Measurements from ENCODE around the gene PTK7.

The PTK7 gene

DNA sequence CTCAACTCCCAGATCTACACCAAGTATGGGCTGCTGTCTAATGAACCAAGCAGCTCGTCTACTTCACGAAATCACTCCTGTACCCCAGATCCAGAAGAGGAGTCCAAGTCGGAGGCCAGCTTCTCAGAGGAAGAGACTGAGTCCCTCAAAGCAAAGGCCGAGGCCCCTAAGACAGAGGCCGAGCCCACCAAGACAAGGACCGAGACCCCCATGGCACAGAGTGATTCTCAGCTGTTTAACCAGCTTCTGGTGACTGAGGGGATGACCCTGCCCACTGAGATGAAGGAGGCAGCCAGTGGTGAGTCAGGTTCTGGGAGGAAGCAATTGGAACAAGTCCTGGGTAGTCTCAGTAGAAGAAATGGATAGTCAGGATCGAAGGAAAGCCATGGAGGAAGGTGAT is 111.7 kb downstream of the PTK7 start:
- Histone ChIP-seq H3K27ac (ENCODE audit: insufficient read depth in 1 of 2, low read depth in 1 of 2, low read length in 2 of 2, poor library complexity in 1 of 2, severe bottlenecking in 2 of 2) (no peak overlapping the region), H3K4me1 (ENCODE audit: control extremely low read depth in 1 of 4, control insufficient read depth in 4 of 4, insufficient read depth in 4 of 4, low read length in 3 of 4) (peaks cover 0 to 7% (median 6%) of the 10 kb centered on the region in 4 experiments), H3K27me3 (replicated peaks in 2 of 5; ENCODE audit: control insufficient read depth in 4 of 5, insufficient read depth in 5 of 5, low read length in 4 of 5) (no peaks in the 10 kb centered on the region), H3K4me3 (ENCODE audit: control insufficient read depth in 1 of 7, extremely low read depth in 1 of 7, insufficient read depth in 4 of 7, low read depth in 2 of 7, low read length in 6 of 7) (no peak overlapping the region), H3K9me3 (ENCODE audit: control extremely low read depth in 1 of 5, control insufficient read depth in 4 of 5, insufficient read depth in 2 of 5, low read depth in 1 of 5, low read length in 4 of 5) (no peaks in the 10 kb centered on the region), H3K36me3 (ENCODE audit: control insufficient read depth in 4 of 4, insufficient read depth in 4 of 4, low read length in 3 of 4) (peaks cover 10 to 55% (median 41%) of the 10 kb centered on the region in 4 experiments)
- DNase-seq, result no peak
- ChIA-PET POLR2A (interaction anchor here (1.2 kb wide), 1 partner anchor 41 kb away, joined by 4 read pairs; the partner anchor contains the start of gene DNPH1), CTCF (no interaction called here)
- WGBS (ENCODE audit: insufficient coverage), result 94% methylated on average over 5 of the region's 7 CpGs

DNA sequence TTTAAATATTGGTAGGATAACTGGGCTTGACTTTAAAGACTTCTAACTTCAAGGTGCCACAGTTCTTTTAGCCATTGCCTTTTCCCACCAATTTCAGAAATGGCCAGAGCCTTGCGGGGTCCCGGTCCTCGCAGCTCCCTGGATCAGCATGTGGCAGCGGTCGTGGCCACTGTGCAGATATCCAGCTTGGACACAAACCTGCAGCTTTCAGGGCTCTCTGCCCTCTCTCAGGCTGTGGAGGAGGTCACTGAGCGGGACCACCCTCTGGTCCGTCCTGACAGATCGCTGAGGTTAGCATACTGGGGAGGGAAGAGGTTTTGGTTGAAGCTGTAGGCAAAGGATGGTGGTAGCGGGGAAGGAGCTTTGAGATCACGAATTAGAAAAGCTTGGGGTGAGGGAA is 112.3 kb downstream of the PTK7 start:
- Histone ChIP-seq H3K9me3 (ENCODE audit: control extremely low read depth in 1 of 5, control insufficient read depth in 4 of 5, insufficient read depth in 2 of 5, low read depth in 1 of 5, low read length in 4 of 5) (no peaks in the 10 kb centered on the region), H3K4me1 (ENCODE audit: control extremely low read depth in 1 of 4, control insufficient read depth in 4 of 4, insufficient read depth in 4 of 4, low read length in 3 of 4) (peaks cover 0 to 1% (median under 1%) of the 10 kb centered on the region in 4 experiments), H3K36me3 (ENCODE audit: control insufficient read depth in 4 of 4, insufficient read depth in 4 of 4, low read length in 3 of 4) (peaks cover 12 to 61% (median 45%) of the 10 kb centered on the region in 4 experiments), H3K4me3 (ENCODE audit: control insufficient read depth in 1 of 7, extremely low read depth in 1 of 7, insufficient read depth in 4 of 7, low read depth in 2 of 7, low read length in 6 of 7) (no peak overlapping the region), H3K27me3 (replicated peaks in 2 of 5; ENCODE audit: control insufficient read depth in 4 of 5, insufficient read depth in 5 of 5, low read length in 4 of 5) (no peaks in the 10 kb centered on the region), H3K27ac (ENCODE audit: insufficient read depth in 1 of 2, low read depth in 1 of 2, low read length in 2 of 2, poor library complexity in 1 of 2, severe bottlenecking in 2 of 2) (no peak overlapping the region)
- whole genome bisulfite sequencing (ENCODE audit: insufficient coverage), result 98% methylated on average over 8 of the region's 10 CpGs
- DNase-seq, result no peak
- ChIA-PET POLR2A (interaction anchor here (1.2 kb wide), 1 partner anchor 40 kb away, joined by 4 read pairs; the partner anchor contains the start of gene DNPH1), CTCF (no interaction called here)

DNA sequence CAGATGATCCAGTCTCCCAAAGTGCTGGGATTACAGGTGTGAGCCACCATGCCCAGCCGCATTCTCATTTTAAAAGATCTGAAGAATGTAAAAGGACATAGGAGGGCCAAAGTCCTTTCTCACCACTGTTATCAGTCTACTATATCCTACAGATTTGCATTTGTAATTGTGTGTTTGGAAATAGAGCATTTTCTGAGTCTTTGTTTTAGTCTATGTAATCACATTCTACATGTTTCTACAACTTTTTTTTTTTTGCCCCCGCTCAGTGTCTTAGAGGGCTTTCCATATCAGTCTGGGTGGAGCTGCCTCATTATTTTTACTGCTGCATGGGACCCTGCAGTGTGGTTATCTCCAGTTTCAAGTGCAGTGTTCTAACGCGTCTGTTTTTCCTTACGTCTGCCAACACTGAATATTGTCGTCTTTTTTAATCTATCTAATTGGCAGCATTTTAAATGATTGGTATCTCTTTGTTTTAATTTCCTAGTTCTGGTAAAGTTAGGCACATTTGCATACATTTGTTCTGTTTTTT is 113.7 kb downstream of the PTK7 start:
- H3K4me3 ChIP-seq (ENCODE audit: control insufficient read depth in 1 of 7, extremely low read depth in 1 of 7, insufficient read depth in 4 of 7, low read depth in 2 of 7, low read length in 6 of 7), result no peak overlapping the region
- POLR2A ChIA-PET, result interaction anchor here (1.1 kb wide), 1 partner anchor 34 kb away, joined by 6 read pairs; no protein-coding TSS in a partner anchor

DNA sequence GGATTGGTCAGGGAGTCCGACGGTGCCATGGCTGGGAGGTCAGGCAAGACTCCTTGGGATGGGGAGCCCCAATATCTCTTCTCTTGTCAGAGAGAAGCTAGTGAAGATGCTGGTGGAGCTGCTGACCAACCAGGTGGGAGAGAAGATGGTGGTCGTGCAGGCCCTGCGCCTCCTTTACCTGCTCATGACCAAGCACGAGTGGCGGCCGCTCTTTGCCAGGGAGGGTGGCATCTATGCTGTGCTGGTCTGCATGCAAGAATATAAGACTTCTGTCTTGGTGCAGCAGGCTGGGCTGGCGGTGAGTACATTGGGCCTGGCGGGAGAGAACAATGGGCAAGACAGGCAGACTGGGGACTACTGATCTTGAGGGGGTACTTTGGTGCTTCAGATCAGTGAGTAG is 116.8 kb downstream of the PTK7 start:
- 96% methylated on average over 9 of the region's 9 CpGs for WGBS (ENCODE audit: insufficient coverage)
- no peaks in the 10 kb centered on the region for H3K9me3 ChIP-seq (ENCODE audit: control extremely low read depth in 1 of 5, control insufficient read depth in 4 of 5, insufficient read depth in 2 of 5, low read depth in 1 of 5, low read length in 4 of 5)
- DNase-seq, result no peak
- no peak overlapping the region for H3K4me3 ChIP-seq (ENCODE audit: control insufficient read depth in 1 of 7, extremely low read depth in 1 of 7, insufficient read depth in 4 of 7, low read depth in 2 of 7, low read length in 6 of 7)
- peaks cover 11 to 61% (median 35%) of the 10 kb centered on the region in 4 experiments for H3K36me3 ChIP-seq (ENCODE audit: control insufficient read depth in 4 of 4, insufficient read depth in 4 of 4, low read length in 3 of 4)
- no peaks in the 10 kb centered on the region for H3K27me3 ChIP-seq (replicated peaks in 2 of 5; ENCODE audit: control insufficient read depth in 4 of 5, insufficient read depth in 5 of 5, low read length in 4 of 5)
- CTCF ChIA-PET, result interaction anchor here (1.5 kb wide), 1 partner anchor 37 kb away, joined by 7 read pairs; the partner anchor contains the start of gene DNPH1
- no peak overlapping the region for H3K27ac ChIP-seq (ENCODE audit: insufficient read depth in 1 of 2, low read depth in 1 of 2, low read length in 2 of 2, poor library complexity in 1 of 2, severe bottlenecking in 2 of 2)
- POLR2A ChIA-PET, result no interaction called here
- no peaks in the 10 kb centered on the region for H3K4me1 ChIP-seq (ENCODE audit: control extremely low read depth in 1 of 4, control insufficient read depth in 4 of 4, insufficient read depth in 4 of 4, low read length in 3 of 4)

More for the DNA sequence above, 113.7 kb downstream of the PTK7 start:
- Histone ChIP-seq H3K27ac (ENCODE audit: insufficient read depth in 1 of 2, low read depth in 1 of 2, low read length in 2 of 2, poor library complexity in 1 of 2, severe bottlenecking in 2 of 2) (no peak overlapping the region), H3K36me3 (ENCODE audit: control insufficient read depth in 4 of 4, insufficient read depth in 4 of 4, low read length in 3 of 4) (peaks cover 12 to 61% (median 44%) of the 10 kb centered on the region in 4 experiments), H3K9me3 (ENCODE audit: control extremely low read depth in 1 of 5, control insufficient read depth in 4 of 5, insufficient read depth in 2 of 5, low read depth in 1 of 5, low read length in 4 of 5) (no peaks in the 10 kb centered on the region), H3K4me1 (ENCODE audit: control extremely low read depth in 1 of 4, control insufficient read depth in 4 of 4, insufficient read depth in 4 of 4, low read length in 3 of 4) (no peaks in the 10 kb centered on the region), H3K27me3 (replicated peaks in 2 of 5; ENCODE audit: control insufficient read depth in 4 of 5, insufficient read depth in 5 of 5, low read length in 4 of 5) (no peaks in the 10 kb centered on the region)
- DNase-seq, result no peak
- no CpG with 5 or more reads among the region's 6 CpGs for WGBS (ENCODE audit: insufficient coverage)
- CTCF ChIA-PET, result interaction anchor here (0.5 to 1.5 kb wide), 2 partner anchors 13 to 232 kb away, joined by 3 to 4 read pairs; no protein-coding TSS in a partner anchor

DNA sequence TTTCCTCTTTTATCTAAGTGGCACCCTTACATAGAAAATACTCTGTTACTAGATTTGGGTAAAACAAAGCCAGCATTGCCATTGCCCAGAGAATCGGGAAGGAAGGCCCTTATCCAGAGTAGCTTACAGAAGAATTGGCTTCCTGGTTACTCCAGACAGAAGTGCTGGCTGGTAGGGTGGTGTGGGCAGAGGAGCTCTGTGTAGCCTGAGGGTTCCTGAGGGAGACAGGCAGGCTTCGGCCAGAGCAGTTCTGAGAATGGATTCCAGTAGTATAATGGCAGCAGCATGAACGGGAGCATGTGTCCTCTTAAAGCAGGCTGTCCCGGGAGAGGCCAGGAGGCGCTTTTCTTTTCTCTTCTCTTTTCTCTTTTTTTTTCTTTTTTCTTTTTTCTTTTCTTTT is 117.8 kb downstream of the PTK7 start:
- Histone ChIP-seq H3K4me3 (ENCODE audit: control insufficient read depth in 1 of 7, extremely low read depth in 1 of 7, insufficient read depth in 4 of 7, low read depth in 2 of 7, low read length in 6 of 7) (no peak overlapping the region), H3K27me3 (replicated peaks in 2 of 5; ENCODE audit: control insufficient read depth in 4 of 5, insufficient read depth in 5 of 5, low read length in 4 of 5) (no peaks in the 10 kb centered on the region), H3K36me3 (ENCODE audit: control insufficient read depth in 4 of 4, insufficient read depth in 4 of 4, low read length in 3 of 4) (peaks cover 13 to 60% (median 30%) of the 10 kb centered on the region in 4 experiments), H3K4me1 (ENCODE audit: control extremely low read depth in 1 of 4, control insufficient read depth in 4 of 4, insufficient read depth in 4 of 4, low read length in 3 of 4) (no peaks in the 10 kb centered on the region), H3K9me3 (ENCODE audit: control extremely low read depth in 1 of 5, control insufficient read depth in 4 of 5, insufficient read depth in 2 of 5, low read depth in 1 of 5, low read length in 4 of 5) (no peaks in the 10 kb centered on the region), H3K27ac (ENCODE audit: insufficient read depth in 1 of 2, low read depth in 1 of 2, low read length in 2 of 2, poor library complexity in 1 of 2, severe bottlenecking in 2 of 2) (no peak overlapping the region)
- POLR2A ChIA-PET, result no interaction called here
- DNase-seq, result no peak
- CTCF ChIA-PET, result no interaction called here
- 94% methylated on average over 5 of the region's 5 CpGs for WGBS (ENCODE audit: insufficient coverage)

DNA sequence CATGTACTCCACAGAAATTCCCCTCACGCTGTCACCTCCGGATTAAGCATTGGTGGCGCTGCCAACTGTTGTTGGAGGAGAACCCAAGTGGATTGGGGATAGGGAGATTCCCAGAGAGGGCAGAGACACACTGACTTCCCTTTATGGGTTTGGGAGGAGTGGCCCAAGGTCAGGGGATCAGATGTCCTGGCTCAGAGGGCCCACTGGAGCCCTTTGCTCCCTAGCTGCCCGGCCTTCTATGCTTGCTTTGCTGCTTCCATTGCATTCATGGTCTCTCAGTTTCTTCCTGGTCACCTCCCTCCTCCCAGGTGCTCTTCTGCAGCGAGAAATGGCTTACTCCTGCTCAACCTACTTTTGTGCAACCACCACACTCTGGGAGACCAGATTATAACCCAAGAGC is 120.2 kb downstream of the PTK7 start:
- ChIA-PET POLR2A (no interaction called here), CTCF (no interaction called here)
- Histone ChIP-seq H3K27ac (ENCODE audit: insufficient read depth in 1 of 2, low read depth in 1 of 2, low read length in 2 of 2, poor library complexity in 1 of 2, severe bottlenecking in 2 of 2) (no peak overlapping the region), H3K4me3 (ENCODE audit: control insufficient read depth in 1 of 7, extremely low read depth in 1 of 7, insufficient read depth in 4 of 7, low read depth in 2 of 7, low read length in 6 of 7) (no peak overlapping the region), H3K9me3 (ENCODE audit: control extremely low read depth in 1 of 5, control insufficient read depth in 4 of 5, insufficient read depth in 2 of 5, low read depth in 1 of 5, low read length in 4 of 5) (no peaks in the 10 kb centered on the region), H3K4me1 (ENCODE audit: control extremely low read depth in 1 of 4, control insufficient read depth in 4 of 4, insufficient read depth in 4 of 4, low read length in 3 of 4) (no peaks in the 10 kb centered on the region), H3K36me3 (ENCODE audit: control insufficient read depth in 4 of 4, insufficient read depth in 4 of 4, low read length in 3 of 4) (peaks cover 15 to 71% (median 42%) of the 10 kb centered on the region in 4 experiments), H3K27me3 (replicated peaks in 2 of 5; ENCODE audit: control insufficient read depth in 4 of 5, insufficient read depth in 5 of 5, low read length in 4 of 5) (no peaks in the 10 kb centered on the region)
- DNase-seq, result no peak
- 92% methylated on average over 4 of the region's 5 CpGs for WGBS (ENCODE audit: insufficient coverage)

DNA sequence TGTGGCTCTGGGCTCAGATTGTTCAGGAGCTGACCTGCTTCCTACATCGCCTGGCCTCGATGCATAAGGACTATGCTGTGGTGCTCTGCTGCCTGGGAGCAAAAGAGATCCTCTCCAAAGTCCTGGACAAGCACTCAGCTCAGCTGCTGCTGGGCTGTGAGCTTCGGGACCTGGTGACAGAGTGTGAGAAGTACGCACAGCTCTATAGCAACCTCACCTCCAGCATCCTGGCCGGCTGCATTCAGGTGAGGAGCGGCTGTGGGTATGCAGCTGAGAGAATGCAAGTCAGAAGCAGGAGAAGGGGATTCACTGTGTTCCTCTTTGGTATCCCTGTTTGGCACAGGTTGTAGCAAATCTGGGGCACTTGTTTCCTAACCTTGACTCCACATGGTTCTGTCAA is 123.8 kb downstream of the PTK7 start:
- Histone ChIP-seq H3K36me3 (ENCODE audit: control insufficient read depth in 4 of 4, insufficient read depth in 4 of 4, low read length in 3 of 4) (peaks cover 12 to 72% (median 38%) of the 10 kb centered on the region in 4 experiments), H3K9me3 (ENCODE audit: control extremely low read depth in 1 of 5, control insufficient read depth in 4 of 5, insufficient read depth in 2 of 5, low read depth in 1 of 5, low read length in 4 of 5) (no peaks in the 10 kb centered on the region), H3K27me3 (replicated peaks in 2 of 5; ENCODE audit: control insufficient read depth in 4 of 5, insufficient read depth in 5 of 5, low read length in 4 of 5) (no peaks in the 10 kb centered on the region), H3K27ac (ENCODE audit: insufficient read depth in 1 of 2, low read depth in 1 of 2, low read length in 2 of 2, poor library complexity in 1 of 2, severe bottlenecking in 2 of 2) (no peak overlapping the region), H3K4me1 (ENCODE audit: control extremely low read depth in 1 of 4, control insufficient read depth in 4 of 4, insufficient read depth in 4 of 4, low read length in 3 of 4) (no peaks in the 10 kb centered on the region), H3K4me3 (ENCODE audit: control insufficient read depth in 1 of 7, extremely low read depth in 1 of 7, insufficient read depth in 4 of 7, low read depth in 2 of 7, low read length in 6 of 7) (no peak overlapping the region)
- 98% methylated on average over 6 of the region's 6 CpGs for WGBS (ENCODE audit: insufficient coverage)
- POLR2A ChIA-PET, result no interaction called here
- DNase-seq, result no peak
- CTCF ChIA-PET, result interaction anchor here (1.1 to 2.0 kb wide), 2 partner anchors 17 to 26 kb away, joined by 3 to 7 read pairs; partner anchors contain the start of gene CUL9

Measured in common myeloid progenitor, CD34-positive (primary cell).